HG03064 (cell line): ENCODE results near the gene ZNF512B.

Experiments used
- ATAC-seq: cut with Tn5 transposase; IDR thresholded peaks from one replicate; pipeline ENCODE4 v1.9.1; 2021; ENCODE audit warnings: low read depth; ENCODE audit not compliant: unreplicated experiment

Gene ZNF512B

GRCh38 chr20:63951398-63952209 is 18.1 kb downstream of the ZNF512B start:
- no peak for ATAC-seq

GRCh38 chr20:63950701-63951397 is 18.9 kb downstream of the ZNF512B start:
- ATAC-seq, result no peak

GRCh38 chr20:63947638-63948456 is 21.9 kb downstream of the ZNF512B start:
- ATAC-seq, result no peak

DNA sequence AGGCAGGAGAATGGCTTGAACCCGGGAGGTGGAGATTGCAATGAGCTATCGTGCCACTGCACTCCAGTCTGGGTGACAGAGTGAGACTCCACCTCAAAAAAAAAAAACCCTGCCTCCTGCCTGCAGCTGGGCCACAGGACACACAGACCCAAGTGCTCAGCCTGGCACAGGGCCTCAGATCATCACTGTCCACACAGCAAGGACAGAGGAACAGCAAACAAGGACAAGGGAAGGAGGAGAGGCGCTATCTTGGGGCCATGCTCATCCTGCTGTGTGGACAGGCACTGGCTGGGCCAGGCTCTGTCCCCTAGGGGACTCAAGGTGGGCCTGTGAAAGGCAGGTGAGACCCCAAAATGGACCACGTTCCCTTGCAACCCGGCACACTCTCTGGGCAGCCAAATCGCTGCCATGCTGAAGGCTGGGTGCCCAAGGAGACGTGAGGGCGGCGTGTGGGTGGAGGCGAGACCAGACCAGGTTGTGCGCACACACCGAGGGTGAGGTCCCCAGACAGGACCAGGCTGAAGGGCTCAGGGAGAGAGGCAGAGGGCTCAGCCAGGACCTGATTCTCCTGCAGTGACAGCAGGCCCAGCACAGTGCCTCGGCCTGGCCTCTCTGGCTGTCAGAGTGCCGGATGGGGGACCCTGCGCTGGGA is 22.6 kb downstream of the ZNF512B start:
- no peak for ATAC-seq

- no peak for ATAC-seq
These were observed 23.5 kb downstream of the ZNF512B start for GRCh38 chr20:63945921-63946920.

DNA sequence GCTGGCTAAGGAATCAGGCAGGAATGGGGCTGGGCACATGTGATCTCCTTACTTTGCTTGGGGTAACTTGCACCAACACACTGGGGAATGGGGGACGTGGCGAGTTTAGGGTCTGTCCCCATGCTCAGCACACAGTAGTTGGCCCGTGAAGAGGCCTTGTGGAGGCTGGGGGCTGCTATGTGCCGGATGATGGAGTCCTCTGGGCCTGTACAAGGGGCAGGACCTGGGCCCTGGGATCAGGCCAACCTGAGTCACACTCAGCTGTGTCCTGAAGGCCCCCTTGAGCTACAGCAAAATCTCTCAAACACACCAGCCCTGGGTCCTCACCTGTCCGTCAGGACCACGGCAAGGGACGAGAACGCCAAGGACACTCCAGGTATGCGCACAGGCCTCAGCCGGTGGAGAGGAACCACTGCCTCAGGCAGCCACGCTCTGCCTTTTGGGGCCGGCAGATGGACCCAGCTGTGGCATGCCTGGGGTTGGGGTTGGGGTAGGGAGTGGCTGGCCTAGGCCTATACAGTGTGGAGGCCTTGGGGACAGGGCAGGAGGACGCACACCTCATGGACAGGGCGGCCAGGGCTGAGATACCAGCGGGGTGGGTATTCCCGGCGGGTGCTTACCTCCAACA is 24.6 kb downstream of the ZNF512B start:
- ATAC-seq, result no peak

GRCh38 chr20:63944078-63944941 is 25.4 kb downstream of the ZNF512B start:
- no peak for ATAC-seq

DNA sequence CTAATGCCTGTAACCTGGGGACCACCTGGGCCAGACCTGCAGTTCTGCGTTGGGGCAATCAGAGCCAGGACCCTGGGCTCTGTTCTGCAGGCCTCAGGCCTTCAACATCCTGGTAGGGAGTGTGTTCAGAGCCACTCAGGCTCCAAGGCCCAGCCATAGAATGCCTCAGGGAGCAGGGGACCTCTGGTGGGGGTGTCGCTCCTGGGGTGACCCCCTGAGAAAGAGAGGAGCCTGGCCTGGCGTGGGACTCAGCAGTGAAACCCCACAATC is 26.0 kb downstream of the ZNF512B start:
- no peak for ATAC-seq

- no peak for ATAC-seq
These were observed 26.5 kb downstream of the ZNF512B start for GRCh38 chr20:63942969-63943807.

DNA sequence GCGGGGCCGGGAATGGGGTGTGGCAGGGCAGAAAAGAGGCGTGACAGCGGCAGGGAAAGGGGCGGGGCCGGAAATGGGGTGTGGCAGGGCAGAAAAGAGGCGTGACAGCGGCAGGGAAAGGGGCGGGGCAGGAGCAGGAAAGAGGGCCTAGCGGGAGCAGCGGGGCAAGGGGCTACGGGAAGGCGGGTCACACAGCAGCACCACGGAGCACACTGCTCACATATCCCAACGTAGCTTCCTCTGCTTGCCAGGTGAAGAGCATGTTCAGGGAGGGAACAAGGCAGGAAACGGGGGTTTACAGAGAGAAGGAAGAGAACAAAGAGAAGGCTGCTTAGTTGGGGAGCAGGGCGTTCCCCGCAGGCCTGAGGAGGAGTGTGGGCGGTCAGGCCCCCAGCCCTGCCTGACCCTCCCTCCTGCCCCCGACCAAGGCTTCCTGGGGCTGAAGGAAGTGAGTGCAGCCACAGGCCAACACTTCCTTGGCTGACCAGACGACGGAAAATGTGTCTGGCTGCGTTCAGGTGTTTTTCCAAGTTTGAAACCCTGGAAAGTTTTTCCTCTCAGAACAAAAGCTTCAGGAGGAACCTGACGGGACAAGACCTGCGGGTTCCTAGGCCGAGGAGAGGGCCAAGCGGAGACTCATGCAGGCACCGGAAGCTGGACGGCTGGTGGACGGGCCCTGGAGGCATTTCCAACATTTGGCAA is 27.3 kb downstream of the ZNF512B start:
- no peak for ATAC-seq

DNA sequence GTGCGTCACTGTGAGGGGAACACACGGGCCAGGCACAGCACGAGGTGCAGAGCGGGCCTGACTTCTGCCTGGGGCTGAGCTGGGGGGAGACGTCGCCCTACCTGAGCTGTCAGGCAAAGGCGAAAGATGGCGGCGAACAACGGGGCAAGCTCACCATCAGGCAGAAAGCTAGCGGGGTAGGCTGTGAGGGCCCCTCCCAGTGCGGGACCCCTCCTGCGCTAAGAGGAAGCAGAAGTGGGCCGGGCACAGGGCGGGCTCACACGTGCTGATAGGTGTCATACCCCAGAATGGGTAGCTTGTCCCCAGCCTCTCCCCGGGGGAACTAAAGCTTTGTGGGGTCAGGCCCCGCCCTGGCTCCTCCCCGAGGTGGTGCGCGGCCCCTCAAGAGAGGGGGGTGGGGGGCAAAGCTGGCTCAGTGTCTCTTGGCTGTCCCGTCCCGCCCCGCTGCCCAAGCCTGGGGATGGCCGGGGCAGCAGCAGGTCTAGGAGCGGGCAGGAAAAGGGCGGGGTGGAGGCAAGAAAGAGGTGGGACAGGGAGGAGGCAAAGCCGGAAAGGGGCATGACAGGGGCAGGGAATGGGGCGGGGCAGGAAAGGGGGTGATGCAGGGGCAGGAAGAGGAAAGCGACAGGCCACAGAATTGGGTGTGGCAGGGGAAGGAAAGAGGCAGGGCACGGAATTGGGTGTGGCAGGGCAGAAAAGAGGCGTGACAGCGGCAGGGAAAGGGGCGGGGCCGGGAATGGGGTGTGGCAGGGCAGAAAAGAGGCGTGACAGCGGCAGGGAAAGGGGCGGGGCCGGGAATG is 28.2 kb downstream of the ZNF512B start:
- no peak for ATAC-seq

DNA sequence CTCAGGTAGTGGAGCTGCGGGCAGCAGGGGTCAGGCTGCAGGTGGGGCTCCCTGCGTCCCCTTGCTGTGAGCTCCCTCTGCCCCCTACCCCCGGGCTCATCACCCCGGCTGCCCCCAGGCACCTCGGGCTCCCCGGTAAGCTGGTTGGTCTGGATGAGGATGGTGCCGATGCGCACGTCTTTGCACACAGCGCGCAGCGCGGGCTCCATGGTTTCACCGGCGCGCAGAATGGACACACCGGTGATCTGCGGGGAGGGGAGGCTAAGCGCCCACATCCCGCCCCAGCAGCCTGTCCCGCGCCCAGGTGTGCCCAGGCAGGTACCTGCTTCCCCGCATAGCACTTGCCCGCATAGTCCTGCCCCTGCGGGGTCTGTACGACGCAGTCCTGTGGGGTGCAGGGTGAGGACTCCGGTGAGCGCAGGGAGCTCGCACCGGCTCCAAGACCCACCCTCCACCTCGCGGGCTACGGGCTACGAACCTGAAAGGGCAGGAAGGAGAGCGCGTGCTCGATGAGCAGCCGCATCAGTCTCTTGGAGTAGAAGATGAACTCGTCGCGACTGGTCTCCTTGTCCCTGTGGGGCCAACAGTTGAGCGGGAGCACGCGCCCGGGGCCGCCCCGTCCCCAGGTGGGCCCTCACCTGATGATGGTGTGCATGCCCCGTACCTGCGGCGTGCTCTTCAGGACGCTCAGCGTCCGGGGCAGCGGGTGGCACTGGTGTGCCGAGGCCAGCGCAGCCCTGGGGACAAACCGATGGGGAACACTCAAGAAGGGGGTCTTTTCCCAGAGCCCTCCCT is 29.1 kb downstream of the ZNF512B start:
- ATAC-seq, result no peak

DNA sequence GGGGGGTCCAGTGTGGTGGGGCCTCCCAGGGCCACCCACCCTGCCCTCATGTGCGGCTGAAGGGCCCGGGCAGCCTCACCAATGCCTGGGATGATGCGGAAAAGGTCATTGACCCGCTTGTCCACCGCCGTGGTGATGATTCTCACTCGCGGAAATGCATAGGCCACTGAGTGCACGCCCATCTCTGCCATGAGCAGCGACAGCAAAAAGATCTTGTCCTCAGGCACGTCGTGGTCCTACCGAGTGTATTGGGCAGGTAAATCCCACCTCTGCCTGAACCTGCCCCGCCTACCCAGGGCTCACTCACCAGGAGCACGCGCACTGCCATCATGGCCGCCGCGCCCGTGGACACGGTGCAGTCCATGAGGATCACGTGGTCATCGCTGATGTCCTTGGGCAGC is 29.7 kb downstream of the ZNF512B start:
- ATAC-seq, result no peak

DNA sequence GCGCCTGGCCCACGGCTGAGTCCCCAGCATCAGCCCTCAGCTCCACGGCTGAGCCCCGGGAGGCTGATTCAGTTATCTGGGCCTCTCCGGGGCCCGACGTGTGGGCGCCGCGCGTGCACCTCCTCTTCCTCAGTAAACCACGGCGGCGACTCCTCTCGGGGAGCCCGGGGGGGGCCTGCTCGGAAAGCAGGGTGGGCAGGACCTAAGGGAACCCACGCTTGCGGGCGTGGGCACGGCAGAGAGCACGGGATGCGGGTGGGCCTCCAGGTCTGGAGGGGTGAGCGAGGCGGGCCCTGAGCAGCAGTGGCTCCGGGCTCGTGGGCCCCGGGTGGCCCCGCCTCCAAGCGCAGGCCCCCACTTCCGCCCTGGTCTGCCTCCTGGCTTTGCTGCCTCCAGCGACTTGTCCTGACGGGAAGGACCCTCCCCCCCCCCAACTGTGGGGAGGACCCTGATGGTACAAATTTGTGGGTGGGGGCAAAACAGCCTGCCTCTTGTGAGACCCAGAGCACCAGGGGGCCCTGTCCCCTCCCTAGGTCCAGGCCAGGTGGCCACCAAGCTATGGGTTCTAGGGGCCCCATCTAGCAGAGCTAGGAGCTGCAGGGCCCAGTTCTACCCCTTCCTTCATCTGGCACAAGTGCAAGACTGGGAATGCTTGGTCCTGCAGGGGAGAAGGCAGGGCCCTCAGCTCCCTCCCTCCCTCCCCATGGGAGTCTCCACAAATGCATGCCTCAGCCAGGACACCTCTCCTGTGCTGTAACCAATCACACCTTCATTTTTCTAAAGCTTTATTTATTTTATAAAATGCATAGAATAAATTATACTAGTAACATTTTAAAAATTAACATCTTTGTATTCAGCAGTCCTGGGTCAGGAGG is 30.4 kb downstream of the ZNF512B start:
- ATAC-seq, result no peak
